Ovary (tissue), 3 donors: ENCODE data around the gene PDE3B.

Source experiments
- EP300 ChIP-seq: sonication (generic); formaldehyde crosslinking; IDR thresholded peaks from one replicate; pipeline ENCODE4 v1.6.1; 2017; ENCODE audit warnings: antibody characterized with exemption
- POLR2A ChIP-seq: fragments of 450-650 bp; IDR thresholded peaks from one replicate; pipeline ENCODE4 v1.6.1; 2017; ENCODE audit warnings: antibody characterized with exemption, mild to moderate bottlenecking, moderate library complexity
- TF ChIP-seq, protein P1 (sequence below), 3 donors: fragments of 450-650 bp in 2 of 3; fragments of 200-600 bp in 1 of 3; IDR thresholded peaks; one replicate each; pipeline versions ENCODE4 v1.5.1 to v1.8.0; 2016 to 2022; ENCODE audit warnings: antibody characterized with exemption in 3 of 3, mild to moderate bottlenecking in 1 of 3
- donor health status: DM: no; HTN: no; CAD: no.

- TF ChIP-seq, protein P1, sequence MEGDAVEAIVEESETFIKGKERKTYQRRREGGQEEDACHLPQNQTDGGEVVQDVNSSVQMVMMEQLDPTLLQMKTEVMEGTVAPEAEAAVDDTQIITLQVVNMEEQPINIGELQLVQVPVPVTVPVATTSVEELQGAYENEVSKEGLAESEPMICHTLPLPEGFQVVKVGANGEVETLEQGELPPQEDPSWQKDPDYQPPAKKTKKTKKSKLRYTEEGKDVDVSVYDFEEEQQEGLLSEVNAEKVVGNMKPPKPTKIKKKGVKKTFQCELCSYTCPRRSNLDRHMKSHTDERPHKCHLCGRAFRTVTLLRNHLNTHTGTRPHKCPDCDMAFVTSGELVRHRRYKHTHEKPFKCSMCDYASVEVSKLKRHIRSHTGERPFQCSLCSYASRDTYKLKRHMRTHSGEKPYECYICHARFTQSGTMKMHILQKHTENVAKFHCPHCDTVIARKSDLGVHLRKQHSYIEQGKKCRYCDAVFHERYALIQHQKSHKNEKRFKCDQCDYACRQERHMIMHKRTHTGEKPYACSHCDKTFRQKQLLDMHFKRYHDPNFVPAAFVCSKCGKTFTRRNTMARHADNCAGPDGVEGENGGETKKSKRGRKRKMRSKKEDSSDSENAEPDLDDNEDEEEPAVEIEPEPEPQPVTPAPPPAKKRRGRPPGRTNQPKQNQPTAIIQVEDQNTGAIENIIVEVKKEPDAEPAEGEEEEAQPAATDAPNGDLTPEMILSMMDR (IDR thresholded peaks at IDR 0.05): no peak
- TF ChIP-seq EP300 (no peak), POLR2A (no peak)
Observed at GRCh38 chr11:14857621-14858020, 214.0 kb downstream of the PDE3B start.
